ENCODE data around the gene KIF6. TPM values are rescaled to one million over a fixed set of nuclear protein-coding genes. Genes with fewer than 3 reads are reported as not detected.

Gene KIF6
- total and polyA plus RNA-seq, 2 donors (not counting 1 experiment from before 2014, with no cell fraction given) = not detected

GRCh38 chr6:39370390-39370789 lies 354.8 kb downstream of the KIF6 start:
- H3K27me3 Mint-ChIP-seq = peaks cover 15% of the 10 kb centered on the region
- no peak overlapping the region for H3K4me3 Mint-ChIP-seq
- Histone ChIP-seq H3K4me1 (ENCODE audit: control insufficient read depth in 2 of 2, insufficient read depth in 2 of 2, low read length in 2 of 2) (no peaks in the 10 kb centered on the region), H3K9ac (ENCODE audit: low read length) (no peak overlapping the region), H3K4me3 (ENCODE audit: control extremely low read depth in 1 of 5, extremely low read depth in 1 of 5, insufficient read depth in 1 of 5, low read depth in 2 of 5, low read length in 4 of 5) (no peak overlapping the region), H3K79me2 (ENCODE audit: control insufficient read depth, insufficient read depth, low read length) (no peaks in the 10 kb centered on the region), H3K27ac (ENCODE audit: low read length in 2 of 2) (no peak overlapping the region), H2AFZ (ENCODE audit: insufficient read depth, low read depth, low read length, poor library complexity, severe bottlenecking) (no peak overlapping the region), H4K20me1 (ENCODE audit: control insufficient read depth, insufficient read depth, low read length, poor library complexity, severe bottlenecking) (no peaks in the 10 kb centered on the region), H3K27me3 (replicated peaks in 1 of 4; ENCODE audit: control extremely low read depth in 1 of 4, control insufficient read depth in 3 of 4, insufficient read depth in 4 of 4, low read length in 3 of 4) (peaks cover 0 to 10% (median 0%) of the 10 kb centered on the region in 4 experiments), H3K4me2 (replicated peaks; ENCODE audit: low read depth, low read length, poor library complexity, severe bottlenecking) (no peak overlapping the region), H3K36me3 (replicated peaks in 1 of 2; ENCODE audit: control extremely low read depth in 1 of 2, control insufficient read depth in 1 of 2, extremely low read depth in 1 of 2, insufficient read depth in 2 of 2, low read length in 1 of 2) (no peaks in the 10 kb centered on the region), H3K9me3 (ENCODE audit: control extremely low read depth in 1 of 3, control insufficient read depth in 2 of 3, insufficient read depth in 1 of 3, low read length in 2 of 3) (no peaks in the 10 kb centered on the region)
- no peak for DNase-seq
- 82% methylated on average over 3 of the region's 3 CpGs for WGBS (ENCODE audit: insufficient coverage)
- ATAC-seq (ENCODE audit: low read depth) = no peak
- no peak overlapping the region for H3K27ac Mint-ChIP-seq
- H3K4me1 Mint-ChIP-seq = no peaks in the 10 kb centered on the region
- ChIA-PET POLR2A (no interaction called here), CTCF (interaction anchor here (1.9 kb wide), 1 partner anchor 8 kb away, joined by 10 read pairs; no protein-coding TSS in a partner anchor)
- no peaks in the 10 kb centered on the region for H3K9me3 Mint-ChIP-seq (ENCODE audit: insufficient read depth)
- TF ChIP-seq EZH2 (IDR thresholded peaks at IDR 0.05; ENCODE audit: borderline replicate concordance, insufficient read depth, low read depth, low read length, poor library complexity, severe bottlenecking) = no peak
- TF ChIP-seq CTCF (IDR thresholded peaks at IDR 0.05) = no peak
- intact Hi-C loops (cut with micrococcal nuclease) = no loop called here

- H3K27ac Mint-ChIP-seq = no peak overlapping the region
- ChIA-PET POLR2A (no interaction called here), CTCF (interaction anchor here (1.9 kb wide), 1 partner anchor 8 kb away, joined by 10 read pairs; no protein-coding TSS in a partner anchor)
- Histone ChIP-seq H3K4me2 (replicated peaks; ENCODE audit: low read depth, low read length, poor library complexity, severe bottlenecking) (no peak overlapping the region), H3K9ac (ENCODE audit: low read length) (no peak overlapping the region), H2AFZ (ENCODE audit: insufficient read depth, low read depth, low read length, poor library complexity, severe bottlenecking) (no peak overlapping the region), H4K20me1 (ENCODE audit: control insufficient read depth, insufficient read depth, low read length, poor library complexity, severe bottlenecking) (no peaks in the 10 kb centered on the region), H3K27ac (ENCODE audit: low read length in 2 of 2) (no peak overlapping the region), H3K4me1 (ENCODE audit: control insufficient read depth in 2 of 2, insufficient read depth in 2 of 2, low read length in 2 of 2) (no peaks in the 10 kb centered on the region), H3K36me3 (replicated peaks in 1 of 2; ENCODE audit: control extremely low read depth in 1 of 2, control insufficient read depth in 1 of 2, extremely low read depth in 1 of 2, insufficient read depth in 2 of 2, low read length in 1 of 2) (no peaks in the 10 kb centered on the region), H3K4me3 (ENCODE audit: control extremely low read depth in 1 of 5, extremely low read depth in 1 of 5, insufficient read depth in 1 of 5, low read depth in 2 of 5, low read length in 4 of 5) (no peak overlapping the region), H3K27me3 (replicated peaks in 1 of 4; ENCODE audit: control extremely low read depth in 1 of 4, control insufficient read depth in 3 of 4, insufficient read depth in 4 of 4, low read length in 3 of 4) (peaks cover 0 to 10% (median 0%) of the 10 kb centered on the region in 4 experiments), H3K9me3 (ENCODE audit: control extremely low read depth in 1 of 3, control insufficient read depth in 2 of 3, insufficient read depth in 1 of 3, low read length in 2 of 3) (no peaks in the 10 kb centered on the region), H3K79me2 (ENCODE audit: control insufficient read depth, insufficient read depth, low read length) (no peaks in the 10 kb centered on the region)
- no peak overlapping the region for H3K4me3 Mint-ChIP-seq
- WGBS (ENCODE audit: insufficient coverage) = 63% methylated on average over 1 of the region's 1 CpG
- intact Hi-C loops (cut with micrococcal nuclease) = no loop called here
- H3K27me3 Mint-ChIP-seq = peaks cover 13% of the 10 kb centered on the region
- ATAC-seq (ENCODE audit: low read depth) = no peak
- no peak for DNase-seq
- TF ChIP-seq CTCF (IDR thresholded peaks at IDR 0.05) = no peak
- H3K4me1 Mint-ChIP-seq = no peaks in the 10 kb centered on the region
- no peaks in the 10 kb centered on the region for H3K9me3 Mint-ChIP-seq (ENCODE audit: insufficient read depth)
These were observed 355.2 kb downstream of the KIF6 start for GRCh38 chr6:39369987-39370386.

Measured in B cell (primary cell).